Activated CD8-positive, alpha-beta memory T cell treated with anti-CD3 and anti-CD28 coated beads for 4 hours (primary cell): ENCODE results near the gene ZNF614.
"Not testable (repeated sequence)": the region's sequence is repeated elsewhere in the genome, so short reads cannot be mapped to it uniquely, and the experiment has no call there.

Experiments
- DNase-seq, 2 donors: peaks; one replicate each; pipeline ENCODE4 v3.0.0-alpha.2; 2020; ENCODE audit warnings: low read depth in 2 of 2

Gene ZNF614

GRCh38 chr19:52028027-52028779 lies at the start of gene ZNF614:
TSS of gene ZNF614 (minus strand) at chr19:52028379. CDS start at chr19:52025745, 2,634 bp downstream.
- peak; percentile 72 to 74 for DNase-seq

GRCh38 chr19:52070496-52070895 lies 42.3 kb upstream of the ZNF614 start:
- no peak for DNase-seq

- no peak for DNase-seq
Observed at GRCh38 chr19:52069653-52070052, 41.5 kb upstream of the ZNF614 start.

GRCh38 chr19:52066258-52066863 lies 38.2 kb upstream of the ZNF614 start:
- no peak for DNase-seq

GRCh38 chr19:52065399-52065798 lies 37.2 kb upstream of the ZNF614 start:
- no peak for DNase-seq

- DNase-seq, result not testable (repeated sequence)
Observed at GRCh38 chr19:52056480-52056879, 28.3 kb upstream of the ZNF614 start.

GRCh38 chr19:52051736-52052135 lies 23.6 kb upstream of the ZNF614 start:
- not testable (repeated sequence) for DNase-seq

GRCh38 chr19:52048555-52049501 lies 20.6 kb upstream of the ZNF614 start, which contains the start of gene ZNF432:
TSS of gene ZNF432 (minus strand) at chr19:52048838. CDS start at chr19:52046868, 1,970 bp downstream.
- peak; percentile 61 to 68 for DNase-seq

GRCh38 chr19:52039169-52039568 lies 11.0 kb upstream of the ZNF614 start:
- DNase-seq, result no peak

GRCh38 chr19:52034051-52034728 lies 6.0 kb upstream of the ZNF614 start:
- DNase-seq, result no peak

- no peak for DNase-seq
Observed at GRCh38 chr19:52028780-52029123, 573 bp upstream of the ZNF614 start.

- DNase-seq, result not testable (repeated sequence)
Observed at GRCh38 chr19:52026255-52026990, 1.8 kb downstream of the ZNF614 start.

GRCh38 chr19:52024478-52024877 lies 3.7 kb downstream of the ZNF614 start:
- not testable (repeated sequence) for DNase-seq

GRCh38 chr19:52022193-52022592 lies 6.0 kb downstream of the ZNF614 start:
- no peak for DNase-seq

GRCh38 chr19:52020506-52020905 lies 7.7 kb downstream of the ZNF614 start:
- DNase-seq, result no peak

GRCh38 chr19:52010674-52011073 lies 17.5 kb downstream of the ZNF614 start:
- DNase-seq, result no peak

GRCh38 chr19:52007806-52008557 lies 20.2 kb downstream of the ZNF614 start, which contains the start of gene ZNF615:
TSS of gene ZNF615 (minus strand) at chr19:52008211. CDS start at chr19:52003711, 4,500 bp downstream.
- peak; percentile 78 to 81 for DNase-seq

- no peak for DNase-seq
Observed at GRCh38 chr19:52007451-52007805, 20.8 kb downstream of the ZNF614 start.

- no peak for DNase-seq
Observed at GRCh38 chr19:51994048-51994644, 34.0 kb downstream of the ZNF614 start.

GRCh38 chr19:51993422-51993821 lies 34.8 kb downstream of the ZNF614 start:
- no peak for DNase-seq
